ENCODE measurements around the gene VWA5B2. TPM values are rescaled to one million over a fixed set of nuclear protein-coding genes. Genes with fewer than 3 reads are reported as not detected.

The VWA5B2 gene
- total and polyA plus RNA-seq, 2 experiments from 2014 or later = 0.66 TPM; not detected in 1

- H4K20me1 ChIP-seq (replicated peaks; ENCODE audit: insufficient read depth) = peaks cover 24% of the 10 kb centered on the region
- peaks cover 15% of the 10 kb centered on the region for H3F3A ChIP-seq (replicated peaks; ENCODE audit: low read depth)
- TF ChIP-seq NANOG (IDR thresholded peaks at IDR 0.05; ENCODE audit: borderline replicate concordance) = no peak
- TF ChIP-seq CTCF (conservative IDR thresholded peaks at IDR 0.05; ENCODE audit: low read depth in 2 of 2) = no peak
- no peak for TF ChIP-seq ZNF462 (CRISPR knock-in tag; IDR thresholded peaks at IDR 0.05)
- no peak for TF ChIP-seq CREB1 (CRISPR knock-in tag; IDR thresholded peaks at IDR 0.05; ENCODE audit: low read depth)
- no peak for TF ChIP-seq EZH2 (IDR thresholded peaks at IDR 0.05; ENCODE audit: low read depth, unreplicated experiment)
- TF ChIP-seq, protein P1, sequence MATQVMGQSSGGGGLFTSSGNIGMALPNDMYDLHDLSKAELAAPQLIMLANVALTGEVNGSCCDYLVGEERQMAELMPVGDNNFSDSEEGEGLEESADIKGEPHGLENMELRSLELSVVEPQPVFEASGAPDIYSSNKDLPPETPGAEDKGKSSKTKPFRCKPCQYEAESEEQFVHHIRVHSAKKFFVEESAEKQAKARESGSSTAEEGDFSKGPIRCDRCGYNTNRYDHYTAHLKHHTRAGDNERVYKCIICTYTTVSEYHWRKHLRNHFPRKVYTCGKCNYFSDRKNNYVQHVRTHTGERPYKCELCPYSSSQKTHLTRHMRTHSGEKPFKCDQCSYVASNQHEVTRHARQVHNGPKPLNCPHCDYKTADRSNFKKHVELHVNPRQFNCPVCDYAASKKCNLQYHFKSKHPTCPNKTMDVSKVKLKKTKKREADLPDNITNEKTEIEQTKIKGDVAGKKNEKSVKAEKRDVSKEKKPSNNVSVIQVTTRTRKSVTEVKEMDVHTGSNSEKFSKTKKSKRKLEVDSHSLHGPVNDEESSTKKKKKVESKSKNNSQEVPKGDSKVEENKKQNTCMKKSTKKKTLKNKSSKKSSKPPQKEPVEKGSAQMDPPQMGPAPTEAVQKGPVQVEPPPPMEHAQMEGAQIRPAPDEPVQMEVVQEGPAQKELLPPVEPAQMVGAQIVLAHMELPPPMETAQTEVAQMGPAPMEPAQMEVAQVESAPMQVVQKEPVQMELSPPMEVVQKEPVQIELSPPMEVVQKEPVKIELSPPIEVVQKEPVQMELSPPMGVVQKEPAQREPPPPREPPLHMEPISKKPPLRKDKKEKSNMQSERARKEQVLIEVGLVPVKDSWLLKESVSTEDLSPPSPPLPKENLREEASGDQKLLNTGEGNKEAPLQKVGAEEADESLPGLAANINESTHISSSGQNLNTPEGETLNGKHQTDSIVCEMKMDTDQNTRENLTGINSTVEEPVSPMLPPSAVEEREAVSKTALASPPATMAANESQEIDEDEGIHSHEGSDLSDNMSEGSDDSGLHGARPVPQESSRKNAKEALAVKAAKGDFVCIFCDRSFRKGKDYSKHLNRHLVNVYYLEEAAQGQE (IDR thresholded peaks at IDR 0.05; ENCODE audit: unreplicated experiment) = no peak
- no peak overlapping the region for H2AFZ ChIP-seq
- Mint-ChIP-seq H3K36me3 (ENCODE audit: low read depth) (peaks cover 8% of the 10 kb centered on the region; the same call in 1 of the 3 replicates), H3K27ac (no peak overlapping the region), H3K9me3 (no peaks in the 10 kb centered on the region; the same call in 1 of the 3 replicates), H3K27me3 (ENCODE audit: insufficient read depth, low read depth, poor library complexity) (peaks cover 55% of the 10 kb centered on the region), H3K4me1 (peaks cover 14% of the 10 kb centered on the region), H3K4me3 (peak overlapping the region; percentile 65; the same call in 2 of the 3 replicates)
- no peak overlapping the region for H3K27ac ChIP-seq (ENCODE audit: low read depth)
- H3K27me3 ChIP-seq (ENCODE audit: insufficient read depth) = peaks cover 61% of the 10 kb centered on the region
- no peak overlapping the region; the same call in 1 of the 2 replicates for H3K4me2 ChIP-seq
- no peaks in the 10 kb centered on the region for H3K36me3 ChIP-seq (ENCODE audit: insufficient read depth)
- no peaks in the 10 kb centered on the region for H3K79me2 ChIP-seq (replicated peaks; ENCODE audit: insufficient read depth)
- ATAC-seq (no peak), DNase-seq (ENCODE audit: low spot score) (no peak)
- peaks cover 3% of the 10 kb centered on the region; the same call in 1 of the 2 replicates for H3K4me1 ChIP-seq (ENCODE audit: insufficient read depth)
- H3K9me2 ChIP-seq (ENCODE audit: insufficient read depth) = no peaks in the 10 kb centered on the region
- no peak overlapping the region for H3K4me3 ChIP-seq
Measured at GRCh38 chr3:184258926-184259325, 29.5 kb downstream of the VWA5B2 start.
